Keratinocyte (primary cell): ENCODE measurements around the gene PLEKHF1. TPM values are rescaled to one million over a fixed set of nuclear protein-coding genes. Genes with fewer than 3 reads are reported as not detected.

Source experiments
- DNase-seq: peaks from one replicate; pipeline ENCODE4 v3.0.0-alpha.2; 2011; ENCODE audit warnings: low read depth, missing footprints, low spot score
- FAIRE-seq: peaks from 2 replicates; lab custom pipeline; 2011; peaks lifted over from hg19 to GRCh38; lab: Jason Lieb, UNC
- H2AFZ ChIP-seq: 2 replicates; pipeline ENCODE4 v1.6.0; 2012; ENCODE audit warnings: low read length, control low read depth, inconsistent platforms; ENCODE audit not compliant: control insufficient read depth
- H3K27ac ChIP-seq: 2 replicates; pipeline ENCODE4 v1.5.1; 2011; ENCODE audit warnings: low read length; ENCODE audit not compliant: control insufficient read depth, insufficient read depth
- H3K27me3 ChIP-seq: 3 replicates; pipeline ENCODE4 v1.6.0; 2011; ENCODE audit warnings: low read length; ENCODE audit not compliant: control insufficient read depth, insufficient read depth; ENCODE audit errors: extremely low read depth
- H3K36me3 ChIP-seq, 2 experiments: 2 replicates in 1 of 2; 3 replicates in 1 of 2; pipeline ENCODE4 v1.5.1; 2011; ENCODE audit warnings: low read length in 2 of 2, mild to moderate bottlenecking in 1 of 2; ENCODE audit not compliant: control insufficient read depth in 2 of 2, insufficient read depth in 2 of 2; ENCODE audit errors: extremely low read depth in 1 of 2
- H3K4me1 ChIP-seq: 3 replicates; pipeline ENCODE4 v1.5.1; 2011; ENCODE audit warnings: low read length; ENCODE audit not compliant: control insufficient read depth, insufficient read depth; ENCODE audit errors: extremely low read depth
- H3K4me2 ChIP-seq: 3 replicates; pipeline ENCODE4 v1.6.0; 2011; ENCODE audit warnings: low read depth, low read length; ENCODE audit not compliant: control insufficient read depth, insufficient read depth; ENCODE audit errors: extremely low read depth
- H3K4me3 ChIP-seq, 3 experiments: fragments of 200-600 bp in 1 of 3; sonication (generic) in 1 of 3; 2 replicates in 2 of 3; 3 replicates in 1 of 3; pipeline ENCODE4 v1.5.1; 2011 to 2016; ENCODE audit warnings: low read length in 3 of 3, mild to moderate bottlenecking in 3 of 3, control low read depth in 2 of 3, inconsistent platforms in 1 of 3, low read depth in 1 of 3, mixed read lengths in 1 of 3, mixed run types in 1 of 3, moderate library complexity in 1 of 3; ENCODE audit not compliant: control insufficient read depth in 2 of 3, insufficient read depth in 2 of 3; ENCODE audit errors: extremely low read depth in 1 of 3
- H3K79me2 ChIP-seq: 2 replicates; pipeline ENCODE4 v1.6.0; 2012; ENCODE audit warnings: low read length; ENCODE audit not compliant: control insufficient read depth, insufficient read depth
- H3K9ac ChIP-seq: 3 replicates; pipeline ENCODE4 v1.6.0; 2011; ENCODE audit warnings: low read length; ENCODE audit not compliant: control insufficient read depth, insufficient read depth; ENCODE audit errors: extremely low read depth
- H3K9me1 ChIP-seq: 3 replicates; pipeline ENCODE4 v1.6.0; 2011; ENCODE audit warnings: low read length; ENCODE audit not compliant: control insufficient read depth, insufficient read depth; ENCODE audit errors: extremely low read depth
- H3K9me3 ChIP-seq: 2 replicates; pipeline ENCODE4 v1.5.1; 2012; ENCODE audit warnings: low read depth, low read length; ENCODE audit not compliant: control insufficient read depth
- H4K20me1 ChIP-seq: 3 replicates; pipeline ENCODE4 v1.6.0; 2011; ENCODE audit warnings: low read length; ENCODE audit not compliant: control insufficient read depth, insufficient read depth; ENCODE audit errors: extremely low read depth
- CTCF ChIP-seq, 3 experiments: IDR thresholded peaks in 1 of 3; conservative IDR thresholded peaks in 1 of 3; optimal IDR thresholded peaks in 1 of 3; 2 replicates in 2 of 3; 3 replicates in 1 of 3; pipeline versions ENCODE3 to v1.5.1; 2011; ENCODE audit warnings: low read length in 3 of 3, mild to moderate bottlenecking in 3 of 3, moderate library complexity in 2 of 3, control low read depth in 1 of 3, inconsistent platforms in 1 of 3; ENCODE audit not compliant: insufficient read depth in 2 of 3; ENCODE audit errors: extremely low read depth in 1 of 3
- EZH2 ChIP-seq: IDR thresholded peaks from one replicate; pipeline ENCODE4 v1.6.1; 2012; ENCODE audit warnings: inconsistent platforms, mild to moderate bottlenecking, low read length, moderate library complexity
- dilution Hi-C: fragments of 300-500 bp; cut with MboI; formaldehyde crosslinking; loops from one replicate; pipeline ENCODE4 v1.7.0; 2020; ENCODE audit warnings: low sequenced_read_pairs; ENCODE audit not compliant: extremely low pct_ligation_motif_present
- polyA minus RNA-seq, 3 experiments: library from RNA; depleted of rRNA, polyadenylated mRNA; stranded (reverse); fragments of >200 nt; gene quantifications; 1 replicate in 1 of 3; 2 replicates in 1 of 3; 3 replicates in 1 of 3; pipeline ENCODE4 v1.2.3, GENCODE V29; 2011
- polyA plus RNA-seq, 5 experiments: library from polyadenylated mRNA; depleted of rRNA in 3 of 5; stranded (reverse) in 3 of 5; stranded (forward) in 1 of 5; unstranded in 1 of 5; fragments of >200 nt; gene quantifications; 1 replicate in 1 of 5; 2 replicates in 3 of 5; 3 replicates in 1 of 5; pipeline versions ENCODE4 v1.2.1 to v1.2.3, GENCODE V29; 2011 to 2012; ENCODE audit warnings: missing spikeins in 2 of 5, low read depth in 1 of 5, low replicate concordance in 1 of 5

Gene PLEKHF1
- polyA plus RNA-seq (9.4 to 22.0 TPM (median 11.4 TPM) in 3 replicates), polyA minus RNA-seq (7.9 to 16.5 TPM (median 14.5 TPM) in 3 replicates)
- 4.2 TPM for polyA plus RNA-seq (2011; ENCODE audit: low read depth)
- 7.8 and 18.2 TPM in 2 replicates for polyA plus RNA-seq (2011; cell fraction: cytosol; rRNA removed)
- 20.9 and 25.8 TPM in 2 replicates for polyA plus RNA-seq (2011; cell fraction: nucleus; rRNA removed)
- polyA plus RNA-seq (2012; ENCODE audit: low replicate concordance): 8.8 and 15.1 TPM in 2 replicates
- polyA minus RNA-seq (2011; cell fraction: cytosol; rRNA and poly(A)+ RNA removed): 42.6 TPM
- 16.8 and 22.4 TPM in 2 replicates for polyA minus RNA-seq (2011; cell fraction: nucleus; rRNA and poly(A)+ RNA removed)

GRCh38 chr19:29665215-29665825, at the start of gene PLEKHF1:
PLEKHF1 (plus strand) TSS chr19:29665461; CDS start chr19:29673840, 8,379 bp downstream.
- dilution Hi-C loops: no loop called here
- FAIRE-seq: no peak
- peak within 1 kb of the TSS; percentile 69 to 90 (median 77) for H3K4me3 ChIP-seq
- H3K9me1 ChIP-seq: peaks cover 3% of the 10 kb centered on the region
- peaks cover 58% of the 10 kb centered on the region for H3K4me1 ChIP-seq
- H3K4me2 ChIP-seq: peak within 1 kb of the TSS; percentile 92
- H3K9me3 ChIP-seq: no peaks in the 10 kb centered on the region
- H3K27ac ChIP-seq: peak within 1 kb of the TSS; percentile 94
- no peak for DNase-seq
- H3K9ac ChIP-seq: peak within 1 kb of the TSS; percentile 85
- H3K36me3 ChIP-seq: peaks cover 2 to 3% of the 10 kb centered on the region in 2 experiments
- no peaks in the 10 kb centered on the region for H3K27me3 ChIP-seq
- H2AFZ ChIP-seq: peak within 1 kb of the TSS; percentile 46
- peak in 1 of 3 experiments; percentile 26 for TF ChIP-seq CTCF (optimal IDR thresholded peaks at IDR 0.05 in 1 of 3, IDR thresholded peaks at IDR 0.05 in 1 of 3, conservative IDR thresholded peaks at IDR 0.05 in 1 of 3; ENCODE audit: extremely low read depth in 1 of 3, insufficient read depth in 2 of 3, low read length in 3 of 3)
- TF ChIP-seq EZH2: no peak
- H4K20me1 ChIP-seq: peaks cover 3% of the 10 kb centered on the region
- peaks cover 54% of the 10 kb centered on the region for H3K79me2 ChIP-seq

- H3K9me3 ChIP-seq: no peaks in the 10 kb centered on the region
- no peak overlapping the region for H3K27ac ChIP-seq
- no peak overlapping the region for H3K4me2 ChIP-seq
- H3K9ac ChIP-seq: no peak overlapping the region
- H3K4me1 ChIP-seq: no peaks in the 10 kb centered on the region
- DNase-seq (no peak), FAIRE-seq (no peak)
- TF ChIP-seq CTCF (optimal IDR thresholded peaks at IDR 0.05 in 1 of 3, IDR thresholded peaks at IDR 0.05 in 1 of 3, conservative IDR thresholded peaks at IDR 0.05 in 1 of 3; ENCODE audit: extremely low read depth in 1 of 3, insufficient read depth in 2 of 3, low read length in 3 of 3): no peak
- no peak for TF ChIP-seq EZH2
- H3K27me3 ChIP-seq: no peaks in the 10 kb centered on the region
- H3K9me1 ChIP-seq: no peaks in the 10 kb centered on the region
- H4K20me1 ChIP-seq: no peaks in the 10 kb centered on the region
- dilution Hi-C loops: no loop called here
- peaks cover 23 to 29% of the 10 kb centered on the region in 2 experiments for H3K36me3 ChIP-seq
- no peak overlapping the region for H3K4me3 ChIP-seq
- H2AFZ ChIP-seq: no peak overlapping the region
- no peaks in the 10 kb centered on the region for H3K79me2 ChIP-seq
Observed at GRCh38 chr19:29615891-29616425, 49.3 kb upstream of the PLEKHF1 start.
